Stimulated activated naive CD8-positive, alpha-beta T cell treated with anti-CD3 and anti-CD28 coated beads, Interleukin-15, Interleukin-2, amounts not matched to agents 100 ng/mL and 50 ng/mL, for 24 hours (primary cell): ENCODE results near the gene PHTF2.

Experiments
- H3K27ac Mint-ChIP-seq: one replicate; pipeline ENCODE4 v1.8.0; 2021; ENCODE audit warnings: mild to moderate bottlenecking, mixed read lengths
- H3K27me3 Mint-ChIP-seq: one replicate; pipeline ENCODE4 v1.8.0; 2021; ENCODE audit warnings: mixed read lengths
- H3K36me3 Mint-ChIP-seq: one replicate; pipeline ENCODE4 v1.8.0; 2021; ENCODE audit warnings: low read depth, mixed read lengths
- H3K4me1 Mint-ChIP-seq: one replicate; pipeline ENCODE4 v1.8.0; 2021; ENCODE audit warnings: low read depth, mixed read lengths
- H3K4me3 Mint-ChIP-seq: one replicate; pipeline ENCODE4 v1.8.0; 2021; ENCODE audit warnings: mild to moderate bottlenecking, mixed read lengths
- H3K9me3 Mint-ChIP-seq: one replicate; pipeline ENCODE4 v1.8.0; 2021; ENCODE audit warnings: mixed read lengths

PHTF2 gene

GRCh38 chr7:77897004-77897547 lies 98.5 kb downstream of the PHTF2 start:
- no peaks in the 10 kb centered on the region for H3K9me3 Mint-ChIP-seq
- no peak overlapping the region for H3K27ac Mint-ChIP-seq
- H3K27me3 Mint-ChIP-seq, result no peaks in the 10 kb centered on the region
- no peak overlapping the region for H3K4me3 Mint-ChIP-seq
- no peaks in the 10 kb centered on the region for H3K4me1 Mint-ChIP-seq
- no peaks in the 10 kb centered on the region for H3K36me3 Mint-ChIP-seq

- H3K27ac Mint-ChIP-seq, result no peak overlapping the region
- H3K9me3 Mint-ChIP-seq, result no peaks in the 10 kb centered on the region
- no peaks in the 10 kb centered on the region for H3K36me3 Mint-ChIP-seq
- no peaks in the 10 kb centered on the region for H3K4me1 Mint-ChIP-seq
- no peaks in the 10 kb centered on the region for H3K27me3 Mint-ChIP-seq
- no peak overlapping the region for H3K4me3 Mint-ChIP-seq
Measured at GRCh38 chr7:77899516-77899915, 100.9 kb downstream of the PHTF2 start.

- H3K4me1 Mint-ChIP-seq, result no peaks in the 10 kb centered on the region
- H3K27me3 Mint-ChIP-seq, result no peaks in the 10 kb centered on the region
- H3K27ac Mint-ChIP-seq, result peak overlapping the region; percentile 54
- H3K4me3 Mint-ChIP-seq, result no peak overlapping the region
- H3K36me3 Mint-ChIP-seq, result no peaks in the 10 kb centered on the region
- H3K9me3 Mint-ChIP-seq, result no peaks in the 10 kb centered on the region
Measured at GRCh38 chr7:77903597-77903996, 105.0 kb downstream of the PHTF2 start.

- no peaks in the 10 kb centered on the region for H3K9me3 Mint-ChIP-seq
- H3K4me3 Mint-ChIP-seq, result no peak overlapping the region
- H3K4me1 Mint-ChIP-seq, result no peaks in the 10 kb centered on the region
- no peak overlapping the region for H3K27ac Mint-ChIP-seq
- H3K27me3 Mint-ChIP-seq, result no peaks in the 10 kb centered on the region
- H3K36me3 Mint-ChIP-seq, result no peaks in the 10 kb centered on the region
Measured at GRCh38 chr7:77904252-77904651, 105.7 kb downstream of the PHTF2 start.

GRCh38 chr7:77907281-77907680 lies 108.7 kb downstream of the PHTF2 start:
- peaks cover 6% of the 10 kb centered on the region for H3K36me3 Mint-ChIP-seq
- H3K27ac Mint-ChIP-seq, result peak overlapping the region; percentile 26
- H3K4me1 Mint-ChIP-seq, result no peaks in the 10 kb centered on the region
- H3K27me3 Mint-ChIP-seq, result no peaks in the 10 kb centered on the region
- no peaks in the 10 kb centered on the region for H3K9me3 Mint-ChIP-seq
- H3K4me3 Mint-ChIP-seq, result no peak overlapping the region

GRCh38 chr7:77908664-77909063 lies 110.1 kb downstream of the PHTF2 start:
- no peak overlapping the region for H3K4me3 Mint-ChIP-seq
- no peaks in the 10 kb centered on the region for H3K4me1 Mint-ChIP-seq
- no peaks in the 10 kb centered on the region for H3K27me3 Mint-ChIP-seq
- no peak overlapping the region for H3K27ac Mint-ChIP-seq
- H3K36me3 Mint-ChIP-seq, result peaks cover 6% of the 10 kb centered on the region
- no peaks in the 10 kb centered on the region for H3K9me3 Mint-ChIP-seq

GRCh38 chr7:77910124-77910523 lies 111.6 kb downstream of the PHTF2 start:
- Mint-ChIP-seq H3K4me1 (peaks cover 4% of the 10 kb centered on the region), H3K27me3 (no peaks in the 10 kb centered on the region), H3K27ac (no peak overlapping the region), H3K9me3 (no peaks in the 10 kb centered on the region), H3K36me3 (peaks cover 6% of the 10 kb centered on the region), H3K4me3 (no peak overlapping the region)

- no peaks in the 10 kb centered on the region for H3K27me3 Mint-ChIP-seq
- peaks cover 12% of the 10 kb centered on the region for H3K36me3 Mint-ChIP-seq
- peaks cover 4% of the 10 kb centered on the region for H3K4me1 Mint-ChIP-seq
- H3K4me3 Mint-ChIP-seq, result no peak overlapping the region
- no peaks in the 10 kb centered on the region for H3K9me3 Mint-ChIP-seq
- H3K27ac Mint-ChIP-seq, result no peak overlapping the region
Measured at GRCh38 chr7:77912293-77912692, 113.7 kb downstream of the PHTF2 start.

- H3K27ac Mint-ChIP-seq, result peak overlapping the region; percentile 2
- peaks cover 4% of the 10 kb centered on the region for H3K4me1 Mint-ChIP-seq
- H3K27me3 Mint-ChIP-seq, result no peaks in the 10 kb centered on the region
- peaks cover 12% of the 10 kb centered on the region for H3K36me3 Mint-ChIP-seq
- H3K9me3 Mint-ChIP-seq, result no peaks in the 10 kb centered on the region
- H3K4me3 Mint-ChIP-seq, result no peak overlapping the region
Measured at GRCh38 chr7:77913977-77914607, 115.5 kb downstream of the PHTF2 start.

- peaks cover 23% of the 10 kb centered on the region for H3K36me3 Mint-ChIP-seq
Measured at GRCh38 chr7:77917500-77918262, 119.1 kb downstream of the PHTF2 start.

GRCh38 chr7:77918676-77919075 lies 120.1 kb downstream of the PHTF2 start:
- Mint-ChIP-seq H3K36me3 (peaks cover 23% of the 10 kb centered on the region), H3K27me3 (no peaks in the 10 kb centered on the region), H3K4me1 (peaks cover 12% of the 10 kb centered on the region), H3K4me3 (no peak overlapping the region), H3K9me3 (no peaks in the 10 kb centered on the region), H3K27ac (no peak overlapping the region)

More at GRCh38 chr7:77917500-77918262, 119.1 kb downstream of the PHTF2 start:
- H3K4me3 Mint-ChIP-seq, result no peak overlapping the region
- no peaks in the 10 kb centered on the region for H3K27me3 Mint-ChIP-seq
- H3K4me1 Mint-ChIP-seq, result peaks cover 4% of the 10 kb centered on the region
- no peaks in the 10 kb centered on the region for H3K9me3 Mint-ChIP-seq
- H3K27ac Mint-ChIP-seq, result no peak overlapping the region

- Mint-ChIP-seq H3K27ac (no peak overlapping the region), H3K4me1 (peaks cover 8% of the 10 kb centered on the region), H3K27me3 (no peaks in the 10 kb centered on the region), H3K4me3 (no peak overlapping the region), H3K9me3 (no peaks in the 10 kb centered on the region), H3K36me3 (peaks cover 30% of the 10 kb centered on the region)
Measured at GRCh38 chr7:77923419-77923818, 124.8 kb downstream of the PHTF2 start.

GRCh38 chr7:77930496-77930895 lies 131.9 kb downstream of the PHTF2 start:
- no peaks in the 10 kb centered on the region for H3K9me3 Mint-ChIP-seq
- peaks cover 19% of the 10 kb centered on the region for H3K36me3 Mint-ChIP-seq
- no peak overlapping the region for H3K27ac Mint-ChIP-seq
- H3K4me3 Mint-ChIP-seq, result no peak overlapping the region
- peaks cover 10% of the 10 kb centered on the region for H3K4me1 Mint-ChIP-seq
- no peaks in the 10 kb centered on the region for H3K27me3 Mint-ChIP-seq

GRCh38 chr7:77931841-77932240 lies 133.3 kb downstream of the PHTF2 start:
- Mint-ChIP-seq H3K27ac (peak overlapping the region; percentile 5), H3K4me1 (peaks cover 14% of the 10 kb centered on the region)

GRCh38 chr7:77933394-77933793 lies 134.8 kb downstream of the PHTF2 start:
- Mint-ChIP-seq H3K4me1 (peaks cover 14% of the 10 kb centered on the region), H3K27ac (no peak overlapping the region), H3K27me3 (no peaks in the 10 kb centered on the region), H3K36me3 (peaks cover 19% of the 10 kb centered on the region), H3K4me3 (no peak overlapping the region), H3K9me3 (no peaks in the 10 kb centered on the region)

More at GRCh38 chr7:77931841-77932240, 133.3 kb downstream of the PHTF2 start:
- no peak overlapping the region for H3K4me3 Mint-ChIP-seq
- peaks cover 19% of the 10 kb centered on the region for H3K36me3 Mint-ChIP-seq
- no peaks in the 10 kb centered on the region for H3K27me3 Mint-ChIP-seq
- no peaks in the 10 kb centered on the region for H3K9me3 Mint-ChIP-seq
